Measurements from ENCODE around the gene PRKN.

Gene PRKN

GRCh38 chr6:161436106-161436876 is 1291.3 kb downstream of the PRKN start:
- no peak for DNase-seq (ENCODE audit: low read depth in 2 of 2, low spot score in 1 of 2)

- DNase-seq (ENCODE audit: low read depth in 2 of 2, low spot score in 1 of 2): no peak
Measured at GRCh38 chr6:161435748-161436070, 1291.9 kb downstream of the PRKN start.

- DNase-seq (ENCODE audit: low read depth in 2 of 2, low spot score in 1 of 2): no peak
Measured at GRCh38 chr6:161434921-161435747, 1292.4 kb downstream of the PRKN start.

GRCh38 chr6:161434350-161434749 is 1293.2 kb downstream of the PRKN start:
- no peak for DNase-seq (ENCODE audit: low read depth in 2 of 2, low spot score in 1 of 2)

GRCh38 chr6:161432546-161432945 is 1295.0 kb downstream of the PRKN start:
- DNase-seq (ENCODE audit: low read depth in 2 of 2, low spot score in 1 of 2): no peak

GRCh38 chr6:161429921-161430490 is 1297.6 kb downstream of the PRKN start:
- DNase-seq (ENCODE audit: low read depth in 2 of 2, low spot score in 1 of 2): no peak

GRCh38 chr6:161424421-161424820 is 1303.1 kb downstream of the PRKN start:
- no peak for DNase-seq (ENCODE audit: low read depth in 2 of 2, low spot score in 1 of 2)

- DNase-seq (ENCODE audit: low read depth in 2 of 2, low spot score in 1 of 2): no peak
Measured at GRCh38 chr6:161422710-161423680, 1304.6 kb downstream of the PRKN start.

- DNase-seq (ENCODE audit: low read depth in 2 of 2, low spot score in 1 of 2): no peak
Measured at GRCh38 chr6:161418463-161418945, 1309.1 kb downstream of the PRKN start.

GRCh38 chr6:161417717-161418462 is 1309.7 kb downstream of the PRKN start:
- DNase-seq (ENCODE audit: low read depth in 2 of 2, low spot score in 1 of 2): no peak

GRCh38 chr6:161415302-161415855 is 1312.2 kb downstream of the PRKN start:
- no peak for DNase-seq (ENCODE audit: low read depth in 2 of 2, low spot score in 1 of 2)

- DNase-seq (ENCODE audit: low read depth in 2 of 2, low spot score in 1 of 2): no peak
Measured at GRCh38 chr6:161414707-161415106, 1312.9 kb downstream of the PRKN start.

GRCh38 chr6:161414180-161414579 is 1313.4 kb downstream of the PRKN start:
- no peak for DNase-seq (ENCODE audit: low read depth in 2 of 2, low spot score in 1 of 2)

GRCh38 chr6:161413355-161413771 is 1314.2 kb downstream of the PRKN start:
- DNase-seq (ENCODE audit: low read depth in 2 of 2, low spot score in 1 of 2): no peak

GRCh38 chr6:161412795-161413194 is 1314.8 kb downstream of the PRKN start:
- no peak for DNase-seq (ENCODE audit: low read depth in 2 of 2, low spot score in 1 of 2)

- DNase-seq (ENCODE audit: low read depth in 2 of 2, low spot score in 1 of 2): no peak
Measured at GRCh38 chr6:161411265-161411944, 1316.2 kb downstream of the PRKN start.

- DNase-seq (ENCODE audit: low read depth in 2 of 2, low spot score in 1 of 2): no peak
Measured at GRCh38 chr6:161410736-161411135, 1316.8 kb downstream of the PRKN start.

- no peak for DNase-seq (ENCODE audit: low read depth in 2 of 2, low spot score in 1 of 2)
Measured at GRCh38 chr6:161410076-161410475, 1317.5 kb downstream of the PRKN start.

GRCh38 chr6:161409353-161409752 is 1318.2 kb downstream of the PRKN start:
- no peak for DNase-seq (ENCODE audit: low read depth in 2 of 2, low spot score in 1 of 2)

Measured in stimulated activated CD8-positive, alpha-beta memory T cell treated with anti-CD3 and anti-CD28 coated beads, Interleukin-4, amount 100 ng/mL, for 1 hour (primary cell).